Smooth muscle cell (in vitro differentiated cells): ENCODE measurements around the gene CCNI2. TPM values are rescaled to one million over a fixed set of nuclear protein-coding genes. Genes with fewer than 3 reads are reported as not detected.

Experiments used
- DNase-seq: peaks from one replicate; lab custom pipeline; 2025; ENCODE audit not compliant: unreplicated experiment; lab: John Stamatoyannopoulos, UW
- H2AFZ ChIP-seq: fragments of 200-600 bp; sonication (generic); 2 replicates; pipeline ENCODE4 v1.6.0; 2016; ENCODE audit warnings: antibody characterized with exemption, low read depth, mild to moderate bottlenecking
- H3F3A ChIP-seq: fragments of 200-600 bp; sonication (generic); 2 replicates; pipeline ENCODE4 v1.6.0; 2017; ENCODE audit warnings: antibody characterized with exemption, low read depth
- H3K27ac ChIP-seq: fragments of 200-600 bp; sonication (generic); 2 replicates; pipeline ENCODE4 v1.5.1; 2016; ENCODE audit warnings: low read depth, mild to moderate bottlenecking
- H3K27me3 ChIP-seq: fragments of 200-600 bp; sonication (generic); 2 replicates; pipeline ENCODE4 v1.6.1; 2016; ENCODE audit warnings: low read depth, mild to moderate bottlenecking
- H3K36me3 ChIP-seq: fragments of 200-600 bp; sonication (generic); 2 replicates; pipeline ENCODE4 v1.5.1; 2016; ENCODE audit warnings: low read depth
- H3K4me1 ChIP-seq: fragments of 200-600 bp; sonication (generic); 2 replicates; pipeline ENCODE4 v1.5.1; 2016; ENCODE audit warnings: low read depth
- H3K4me2 ChIP-seq: fragments of 200-600 bp; sonication (generic); 2 replicates; pipeline ENCODE4 v1.6.0; 2016; ENCODE audit warnings: mild to moderate bottlenecking
- H3K4me3 ChIP-seq: fragments of 200-600 bp; sonication (generic); 2 replicates; pipeline ENCODE4 v1.5.1; 2016; ENCODE audit warnings: mild to moderate bottlenecking
- H3K79me2 ChIP-seq: fragments of 200-600 bp; sonication (generic); 2 replicates; pipeline ENCODE4 v1.6.0; 2016; ENCODE audit warnings: low read depth, mild to moderate bottlenecking
- H3K9ac ChIP-seq: fragments of 200-600 bp; sonication (generic); 2 replicates; pipeline ENCODE4 v1.6.0; 2016; ENCODE audit warnings: low read depth
- H3K9me3 ChIP-seq: fragments of 200-600 bp; sonication (generic); replicated peaks from 2 replicates; pipeline ENCODE4 v1.5.1; 2016; ENCODE audit warnings: low read depth
- H4K20me1 ChIP-seq: fragments of 200-600 bp; sonication (generic); 2 replicates; pipeline ENCODE4 v1.6.0; 2016; ENCODE audit warnings: low read depth
- CTCF ChIP-seq: fragments of 200-600 bp; sonication (generic); IDR thresholded peaks from 2 replicates; pipeline ENCODE4 v1.5.1; 2017; ENCODE audit warnings: borderline replicate concordance, mild to moderate bottlenecking, antibody characterized with exemption; ENCODE audit not compliant: insufficient read depth, poor library complexity, severe bottlenecking
- WGBS: methylation state at CpG from one replicate; pipeline ENCODE4 v1.1.7; 2016; ENCODE audit warnings: low lambda C conversion rate; 5-methylcytosine and 5-hydroxymethylcytosine counted together
- polyA plus RNA-seq: library from polyadenylated mRNA; unstranded; fragments of >200 nt; fragmentation: Nextera tagmentation; extraction: Ambion mirVana; gene quantifications from 2 replicates; pipeline ENCODE4 v1.2.1, GENCODE V29; 2016
- total RNA-seq: library from RNA; depleted of rRNA; stranded (reverse); fragments of >200 nt; gene quantifications from 2 replicates; pipeline ENCODE4 v1.2.3, GENCODE V29; 2014

CCNI2 gene
- total and polyA plus RNA-seq, 2 experiments from 2014 or later = 0.36 to 0.41 TPM

- H2AFZ ChIP-seq = no peak overlapping the region
- DNase-seq = no peak
- H3K4me1 ChIP-seq = no peaks in the 10 kb centered on the region
- no peak overlapping the region for H3K9ac ChIP-seq
- no peak overlapping the region for H3K4me3 ChIP-seq
- H3K27ac ChIP-seq = no peak overlapping the region
- H3K27me3 ChIP-seq = no peaks in the 10 kb centered on the region
- H3K4me2 ChIP-seq = no peak overlapping the region
- no peaks in the 10 kb centered on the region for H3K36me3 ChIP-seq
- TF ChIP-seq CTCF = no peak
- WGBS = 95% methylated on average over 1 of the region's 1 CpG
- H3K9me3 ChIP-seq = no peaks in the 10 kb centered on the region
- no peaks in the 10 kb centered on the region for H3K79me2 ChIP-seq
- no peaks in the 10 kb centered on the region for H3F3A ChIP-seq
- no peaks in the 10 kb centered on the region for H4K20me1 ChIP-seq
These were observed 39.9 kb downstream of the CCNI2 start for GRCh38 chr5:132787076-132787475.

- no peak for DNase-seq
- no peaks in the 10 kb centered on the region for H4K20me1 ChIP-seq
- H3K4me1 ChIP-seq = no peaks in the 10 kb centered on the region
- H3K4me3 ChIP-seq = no peak overlapping the region
- no peak for TF ChIP-seq CTCF
- no peaks in the 10 kb centered on the region for H3K79me2 ChIP-seq
- H2AFZ ChIP-seq = no peak overlapping the region
- no peak overlapping the region for H3K27ac ChIP-seq
- no peaks in the 10 kb centered on the region for H3F3A ChIP-seq
- no peak overlapping the region for H3K9ac ChIP-seq
- H3K27me3 ChIP-seq = no peaks in the 10 kb centered on the region
- H3K9me3 ChIP-seq = no peaks in the 10 kb centered on the region
- WGBS = 77% methylated on average over 1 of the region's 1 CpG
- H3K4me2 ChIP-seq = no peak overlapping the region
- no peaks in the 10 kb centered on the region for H3K36me3 ChIP-seq
These were observed 41.3 kb downstream of the CCNI2 start for GRCh38 chr5:132788508-132788907.

GRCh38 chr5:132788990-132789886 lies 42.0 kb downstream of the CCNI2 start:
- no peak for DNase-seq
- no peak overlapping the region for H3K27ac ChIP-seq
- H3K36me3 ChIP-seq = no peaks in the 10 kb centered on the region
- no peaks in the 10 kb centered on the region for H3K27me3 ChIP-seq
- no peak overlapping the region for H2AFZ ChIP-seq
- no peaks in the 10 kb centered on the region for H3K9me3 ChIP-seq
- H3K4me3 ChIP-seq = no peak overlapping the region
- TF ChIP-seq CTCF = no peak
- H3K4me1 ChIP-seq = no peaks in the 10 kb centered on the region
- H4K20me1 ChIP-seq = no peaks in the 10 kb centered on the region
- no peak overlapping the region for H3K9ac ChIP-seq
- 80% methylated on average over 8 of the region's 8 CpGs for WGBS
- H3F3A ChIP-seq = no peaks in the 10 kb centered on the region
- H3K79me2 ChIP-seq = no peaks in the 10 kb centered on the region
- no peak overlapping the region for H3K4me2 ChIP-seq
